Pancreas (tissue), 10 donors: ENCODE results near the gene VTN. TPM values are rescaled to one million over a fixed set of nuclear protein-coding genes. Genes with fewer than 3 reads are reported as not detected.

Source experiments
- ATAC-seq, 4 donors: fragments of 200-7000 bp; cut with Tn5 transposase; one replicate each; pipeline versions ENCODE4 v1.8.0 to v1.9.1; 2020; ENCODE audit warnings: mild to moderate bottlenecking in 4 of 4, moderate library complexity in 4 of 4
- DNase-seq, 6 donors: peaks; one replicate each; pipeline ENCODE4 v3.0.0-alpha.2; 2020
- FAIRE-seq: peaks from 2 replicates; lab custom pipeline; 2012; peaks lifted over from hg19 to GRCh38; lab: Jason Lieb, UNC
- H3K27ac ChIP-seq, 4 donors: fragments of 200-600 bp; sonication (generic); 1 replicate in 3 of 4; 2 replicates in 1 of 4; pipeline versions ENCODE4 v1.5.0 to v1.8.0; 2020
- H3K27me3 ChIP-seq, 4 donors: fragments of 200-600 bp; one replicate each; pipeline ENCODE4 v1.8.0; 2021
- H3K36me3 ChIP-seq, 3 donors: fragments of 200-600 bp; sonication (generic) in 1 of 3; one replicate each; pipeline versions ENCODE4 v1.5.0 to v1.8.0; 2020 to 2021
- H3K4me1 ChIP-seq, 3 donors: fragments of 200-600 bp; one replicate each; pipeline ENCODE4 v1.8.0; 2021
- H3K4me3 ChIP-seq, 4 donors: fragments of 200-600 bp; sonication (generic) in 2 of 4; one replicate each; pipeline versions ENCODE4 v1.5.0 to v1.8.0; 2020 to 2021
- H3K9me3 ChIP-seq, 4 donors: fragments of 200-600 bp; one replicate each; pipeline ENCODE4 v1.8.0; 2021
- WGBS, 2 donors: extraction: QIAGEN DNeasy Blood & Tissue Kit; methylation state at CpG; one replicate each; pipeline ENCODE4 v1.1.7; 2013; 5-methylcytosine and 5-hydroxymethylcytosine counted together
- intact Hi-C, 3 donors: fragments of 100-400 bp; cut with DNase I; formaldehyde crosslinking; loops; one replicate each; pipeline versions ENCODE4 v1.11.1 to v1.14.2; 2022
- polyA plus RNA-seq, 2 donors: library from polyadenylated mRNA; stranded (reverse); fragments of 200-250 nt; gene quantifications; one replicate each; pipeline ENCODE4 v1.2.3, GENCODE V29; 2013
- total RNA-seq, 6 donors: library from RNA; stranded (reverse); fragmentation: NEBNext Ultra II Directional in 4 of 6; extraction: Animal tissue kit (Norgen Biotek cat#: 25700) in 4 of 6; gene quantifications; one replicate each; pipeline versions ENCODE4 v1.2.1 to v1.2.4, GENCODE V29; 2021 to 2023
- TF ChIP-seq, protein P1 (sequence below), 4 donors: fragments of 200-600 bp; sonication (generic) in 3 of 4; IDR thresholded peaks; one replicate each; pipeline versions ENCODE4 v1.5.0 to v1.8.0; 2021; ENCODE audit warnings: antibody characterized with exemption in 4 of 4
- donor health status: healthy with polysubstance abuse.
- donor health status: DM: no; HTN: no; CAD: no; lungs with moderate emphysema.
- donor health status: DM: no; HTN: no; CAD: no.
- donor health status: control.
- donor health status: control.
- donor health status: Bipolar disorder and iron deficiency.
- donor health status: DM: yes; HTN: yes; CAD: no.
- donor health status: DM: no; HTN: no; CAD: no.
- donor health status: DM: no; HTN: no; CAD: no.
- donor health status: DM: yes; HTN: yes; CAD: no.

VTN gene
- total and polyA plus RNA-seq, 8 donors: 5.2 to 21.6 (median 12.1) TPM

DNA sequence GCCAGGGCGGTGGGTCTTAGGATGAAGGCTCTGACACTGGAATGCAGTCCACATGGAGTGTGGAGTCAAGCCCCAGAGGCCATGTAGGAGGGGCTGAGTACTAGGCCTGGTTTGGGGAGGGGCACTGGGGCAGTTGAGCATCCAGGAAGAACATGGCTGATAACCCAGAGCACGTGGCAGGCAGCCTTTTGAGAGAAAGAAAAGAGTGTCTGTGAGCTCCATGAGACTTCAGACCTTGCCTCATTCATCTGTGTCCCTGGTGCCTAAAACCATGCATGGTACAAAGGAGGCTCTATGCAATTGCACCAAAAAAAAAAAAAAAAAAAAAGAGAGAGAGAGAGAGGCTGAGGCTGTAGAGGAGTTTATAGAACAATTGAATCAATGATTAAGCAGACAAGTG is 21.3 kb upstream of the VTN start:
- FAIRE-seq (no peak), DNase-seq (no peak), ATAC-seq (no peak)
- Histone ChIP-seq H3K36me3 (peaks cover 0 to 64% (median 42%) of the 10 kb centered on the region in 3 donors), H3K4me3 (no peak overlapping the region), H3K27ac (no peak overlapping the region), H3K9me3 (no peaks in the 10 kb centered on the region), H3K4me1 (peaks cover 0 to 1% (median 0%) of the 10 kb centered on the region in 3 donors), H3K27me3 (no peaks in the 10 kb centered on the region)
- WGBS, 2 donors: 66 to 74% methylated on average over 2 of the region's 2 CpGs
- intact Hi-C loops: no loop called here
- TF ChIP-seq, protein P1, sequence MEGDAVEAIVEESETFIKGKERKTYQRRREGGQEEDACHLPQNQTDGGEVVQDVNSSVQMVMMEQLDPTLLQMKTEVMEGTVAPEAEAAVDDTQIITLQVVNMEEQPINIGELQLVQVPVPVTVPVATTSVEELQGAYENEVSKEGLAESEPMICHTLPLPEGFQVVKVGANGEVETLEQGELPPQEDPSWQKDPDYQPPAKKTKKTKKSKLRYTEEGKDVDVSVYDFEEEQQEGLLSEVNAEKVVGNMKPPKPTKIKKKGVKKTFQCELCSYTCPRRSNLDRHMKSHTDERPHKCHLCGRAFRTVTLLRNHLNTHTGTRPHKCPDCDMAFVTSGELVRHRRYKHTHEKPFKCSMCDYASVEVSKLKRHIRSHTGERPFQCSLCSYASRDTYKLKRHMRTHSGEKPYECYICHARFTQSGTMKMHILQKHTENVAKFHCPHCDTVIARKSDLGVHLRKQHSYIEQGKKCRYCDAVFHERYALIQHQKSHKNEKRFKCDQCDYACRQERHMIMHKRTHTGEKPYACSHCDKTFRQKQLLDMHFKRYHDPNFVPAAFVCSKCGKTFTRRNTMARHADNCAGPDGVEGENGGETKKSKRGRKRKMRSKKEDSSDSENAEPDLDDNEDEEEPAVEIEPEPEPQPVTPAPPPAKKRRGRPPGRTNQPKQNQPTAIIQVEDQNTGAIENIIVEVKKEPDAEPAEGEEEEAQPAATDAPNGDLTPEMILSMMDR (IDR thresholded peaks at IDR 0.05): no peak

DNA sequence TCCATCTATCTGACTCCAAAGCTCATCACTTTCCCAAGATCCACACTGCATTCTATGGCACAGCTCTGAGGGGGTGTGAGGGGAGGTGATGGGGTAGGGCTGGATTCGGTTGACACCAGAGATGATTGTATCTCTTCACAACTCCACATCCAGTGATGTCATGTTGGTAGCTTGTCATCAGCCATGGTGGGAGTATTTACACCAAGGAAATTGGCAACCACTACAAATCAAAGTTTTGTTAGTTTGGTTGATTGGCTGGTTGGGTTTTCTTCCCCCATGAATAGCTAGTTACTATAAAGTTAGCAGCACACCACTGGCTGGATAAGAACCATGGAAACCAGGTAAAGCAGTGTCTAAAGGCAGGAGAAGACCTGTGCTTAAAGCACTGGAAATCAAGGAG is 20.9 kb upstream of the VTN start:
- intact Hi-C loops: no loop called here
- FAIRE-seq (no peak), ATAC-seq (no peak), DNase-seq (no peak)
- WGBS, 2 donors: 93 to 98% methylated on average over 1 of the region's 1 CpG
- TF ChIP-seq, protein P1 (IDR thresholded peaks at IDR 0.05): no peak
- Histone ChIP-seq H3K4me1 (peaks cover 0 to 4% (median 0%) of the 10 kb centered on the region in 3 donors), H3K36me3 (peaks cover 0 to 60% (median 41%) of the 10 kb centered on the region in 3 donors), H3K4me3 (no peak overlapping the region), H3K27me3 (no peaks in the 10 kb centered on the region), H3K9me3 (no peaks in the 10 kb centered on the region), H3K27ac (no peak overlapping the region)

DNA sequence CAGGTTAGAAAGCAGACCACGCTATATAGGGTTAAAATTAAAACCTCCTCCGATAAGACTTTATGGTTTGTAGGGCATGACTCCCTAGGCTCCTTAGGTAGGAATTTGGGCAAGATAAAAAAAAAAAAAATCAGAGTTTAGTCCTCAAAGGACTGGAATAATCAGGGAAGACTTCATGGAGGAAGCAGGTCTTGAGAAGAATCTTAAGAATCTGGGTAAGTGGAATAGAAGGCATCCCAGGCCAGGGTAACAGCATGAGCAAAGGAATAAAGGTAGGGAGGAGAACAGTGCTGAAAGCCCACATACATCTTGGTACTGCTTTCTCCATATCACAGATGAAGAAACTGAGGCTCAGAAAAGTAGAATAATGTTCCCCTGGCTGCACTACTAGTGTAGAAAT is 20.5 kb upstream of the VTN start:
- H3K9me3 ChIP-seq: no peaks in the 10 kb centered on the region
- H3K27me3 ChIP-seq: no peaks in the 10 kb centered on the region
- intact Hi-C loops: no loop called here
- no peak overlapping the region for H3K27ac ChIP-seq
- DNase-seq: no peak
- peaks cover 0 to 56% (median 37%) of the 10 kb centered on the region in 3 donors for H3K36me3 ChIP-seq
- 95 to 96% methylated on average over 2 of the region's 2 CpGs for WGBS, 2 donors
- H3K4me1 ChIP-seq: peaks cover 0 to 4% (median 0%) of the 10 kb centered on the region in 3 donors
- ATAC-seq: no peak
- FAIRE-seq: no peak
- TF ChIP-seq, protein P1 (IDR thresholded peaks at IDR 0.05): no peak
- no peak overlapping the region for H3K4me3 ChIP-seq

DNA sequence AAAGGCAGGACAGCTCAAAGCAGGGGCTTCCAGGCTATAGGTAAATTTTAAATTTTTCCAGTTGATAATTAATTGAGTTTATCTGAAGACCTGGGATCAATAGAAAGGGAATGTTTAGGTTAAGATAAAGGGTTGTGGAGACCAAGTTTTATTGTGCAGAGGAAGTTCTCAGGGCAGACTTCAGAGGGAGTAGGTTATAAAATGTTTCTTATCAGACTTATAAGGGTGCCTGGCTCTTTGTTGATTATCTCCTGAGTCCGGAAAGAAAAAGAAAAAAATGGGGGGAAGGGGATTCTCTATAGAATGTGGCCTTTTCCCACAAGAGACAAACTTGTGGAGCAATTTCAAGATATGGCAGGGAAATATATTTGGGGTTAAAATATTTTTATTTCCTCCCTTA is 20.0 kb upstream of the VTN start:
- H3K36me3 ChIP-seq: peaks cover 0 to 52% (median 35%) of the 10 kb centered on the region in 3 donors
- TF ChIP-seq, protein P1 (IDR thresholded peaks at IDR 0.05): no peak

DNA sequence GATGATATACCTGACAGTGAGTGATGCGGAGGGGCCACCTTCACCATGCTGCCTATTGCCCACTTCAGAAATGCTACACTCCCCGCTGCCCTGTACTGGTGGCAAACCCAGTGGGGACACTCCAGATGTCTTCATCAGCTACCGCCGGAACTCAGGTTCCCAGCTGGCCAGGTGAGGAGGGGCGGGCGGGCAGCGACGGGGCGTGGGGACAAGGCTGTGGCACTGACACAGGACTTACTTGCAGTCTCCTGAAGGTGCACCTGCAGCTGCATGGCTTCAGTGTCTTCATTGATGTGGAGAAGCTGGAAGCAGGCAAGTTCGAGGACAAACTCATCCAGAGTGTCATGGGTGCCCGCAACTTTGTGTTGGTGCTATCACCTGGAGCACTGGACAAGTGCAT is 18.0 kb upstream of the VTN start:
- Histone ChIP-seq H3K4me3 (no peak overlapping the region), H3K27me3 (no peaks in the 10 kb centered on the region), H3K4me1 (peaks cover 0 to 7% (median 0%) of the 10 kb centered on the region in 3 donors), H3K27ac (no peak overlapping the region), H3K36me3 (peaks cover 0 to 45% (median 27%) of the 10 kb centered on the region in 3 donors), H3K9me3 (no peaks in the 10 kb centered on the region)
- intact Hi-C loops: no loop called here
- FAIRE-seq: no peak
- DNase-seq: no peak
- ATAC-seq: no peak
- TF ChIP-seq, protein P1 (IDR thresholded peaks at IDR 0.05): no peak
- WGBS, 2 donors: 94 to 97% methylated on average over 11 of the region's 11 CpGs

More for the DNA sequence above, 20.0 kb upstream of the VTN start:
- no peak for DNase-seq
- H3K9me3 ChIP-seq: no peaks in the 10 kb centered on the region
- no peak for FAIRE-seq
- peaks cover 0 to 4% (median 0%) of the 10 kb centered on the region in 3 donors for H3K4me1 ChIP-seq
- WGBS, 2 donors: 92% methylated on average over 1 of the region's 1 CpG
- no peak overlapping the region for H3K4me3 ChIP-seq
- intact Hi-C loops: no loop called here
- ATAC-seq: no peak
- H3K27me3 ChIP-seq: no peaks in the 10 kb centered on the region
- no peak overlapping the region for H3K27ac ChIP-seq
